GM21717 (cell line): ENCODE measurements around the gene MRPL36.
"Not testable (repeated sequence)": the region's sequence is repeated elsewhere in the genome, so short reads cannot be mapped to it uniquely, and the experiment has no call there.

Experiments used
- ATAC-seq: cut with Tn5 transposase; IDR thresholded peaks from one replicate; pipeline ENCODE4 v1.9.1; 2021; ENCODE audit warnings: mild to moderate bottlenecking, moderate library complexity; ENCODE audit not compliant: unreplicated experiment

The MRPL36 gene

DNA sequence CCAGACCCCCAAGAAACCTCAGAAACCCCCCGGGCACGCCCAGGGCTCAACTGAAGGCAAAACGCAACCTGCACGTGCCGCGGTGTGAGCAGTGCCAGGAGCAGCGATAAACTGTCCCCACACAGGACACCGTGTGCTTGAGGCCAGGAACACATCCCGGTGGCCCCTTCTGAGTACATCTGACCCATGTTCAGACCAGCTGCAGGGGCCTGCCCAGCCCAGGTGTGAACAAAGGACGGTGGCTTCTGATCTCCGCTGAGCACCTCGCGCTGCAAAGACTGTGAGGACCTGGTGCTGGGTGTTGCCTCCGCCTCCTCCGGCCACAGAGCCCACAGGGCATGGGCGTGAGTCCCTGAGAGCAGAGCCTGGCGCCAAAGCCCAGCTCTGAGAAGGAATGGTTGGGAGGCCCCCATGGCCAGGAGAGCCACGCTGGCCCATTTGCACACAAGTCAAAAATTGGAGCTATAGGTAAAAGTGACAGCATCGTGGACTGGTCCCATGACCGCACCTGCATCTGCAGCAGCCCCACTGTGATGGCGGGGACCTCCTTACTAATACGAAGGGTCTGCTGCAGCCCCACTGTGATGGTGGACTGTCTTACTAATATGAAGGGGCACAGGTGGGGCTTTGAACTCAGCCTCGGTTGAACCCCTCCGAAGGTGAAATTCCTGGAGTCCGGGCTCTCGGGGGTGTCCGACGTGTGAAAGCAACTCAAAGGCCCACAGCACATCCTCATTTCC is 33.0 kb upstream of the MRPL36 start:
- no peak for ATAC-seq

DNA sequence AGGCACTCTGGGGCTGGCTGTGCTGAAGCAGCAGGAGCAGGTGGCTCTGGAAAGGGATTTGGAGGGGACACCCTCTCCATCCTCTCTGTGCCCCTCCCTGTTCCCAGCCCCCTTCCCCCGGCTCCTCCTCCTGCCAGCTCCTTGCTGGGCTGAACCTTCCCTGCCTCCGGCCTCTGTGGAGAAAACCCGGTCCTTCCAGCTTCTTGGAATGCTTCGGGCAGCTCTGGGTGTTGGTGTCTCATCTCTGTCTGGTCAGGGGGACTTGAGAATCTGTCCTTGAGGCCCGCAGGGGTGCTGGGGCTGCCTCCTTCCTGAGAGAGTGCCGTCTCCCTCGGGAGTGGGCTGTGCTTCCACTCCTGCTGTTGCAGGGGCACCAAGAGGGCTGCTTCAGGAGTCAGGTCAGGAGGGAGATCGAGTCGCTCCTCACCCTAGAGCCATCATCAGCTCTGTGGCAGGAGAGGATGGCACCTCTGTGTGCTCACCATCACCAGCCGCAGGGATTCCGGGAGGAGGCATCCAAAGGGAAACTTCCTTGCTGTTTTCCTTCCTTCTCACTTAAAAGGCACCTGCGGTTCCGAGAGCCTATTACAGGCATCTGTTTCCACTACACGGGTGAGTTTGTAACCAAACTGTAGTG is 32.2 kb upstream of the MRPL36 start:
- no peak for ATAC-seq

DNA sequence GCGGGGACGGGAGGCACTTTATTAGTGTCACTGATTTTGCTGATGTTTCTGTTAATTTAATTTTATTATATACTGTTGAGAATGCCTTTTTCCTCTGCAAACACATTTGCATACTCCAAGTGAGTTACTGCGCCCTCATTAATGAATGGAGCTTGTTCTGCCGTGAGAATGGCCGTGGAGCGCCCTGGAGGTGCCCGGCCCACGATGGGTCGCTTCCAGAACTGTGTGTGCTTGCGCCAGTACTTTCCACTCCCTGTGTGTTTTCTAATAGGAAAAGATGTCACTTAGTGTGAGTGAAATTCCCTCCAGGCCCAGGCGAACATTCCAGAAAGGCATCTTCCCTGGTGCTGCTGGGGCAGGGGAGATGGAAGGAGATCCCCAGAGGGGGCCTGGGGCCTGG is 31.6 kb upstream of the MRPL36 start:
- no peak for ATAC-seq

DNA sequence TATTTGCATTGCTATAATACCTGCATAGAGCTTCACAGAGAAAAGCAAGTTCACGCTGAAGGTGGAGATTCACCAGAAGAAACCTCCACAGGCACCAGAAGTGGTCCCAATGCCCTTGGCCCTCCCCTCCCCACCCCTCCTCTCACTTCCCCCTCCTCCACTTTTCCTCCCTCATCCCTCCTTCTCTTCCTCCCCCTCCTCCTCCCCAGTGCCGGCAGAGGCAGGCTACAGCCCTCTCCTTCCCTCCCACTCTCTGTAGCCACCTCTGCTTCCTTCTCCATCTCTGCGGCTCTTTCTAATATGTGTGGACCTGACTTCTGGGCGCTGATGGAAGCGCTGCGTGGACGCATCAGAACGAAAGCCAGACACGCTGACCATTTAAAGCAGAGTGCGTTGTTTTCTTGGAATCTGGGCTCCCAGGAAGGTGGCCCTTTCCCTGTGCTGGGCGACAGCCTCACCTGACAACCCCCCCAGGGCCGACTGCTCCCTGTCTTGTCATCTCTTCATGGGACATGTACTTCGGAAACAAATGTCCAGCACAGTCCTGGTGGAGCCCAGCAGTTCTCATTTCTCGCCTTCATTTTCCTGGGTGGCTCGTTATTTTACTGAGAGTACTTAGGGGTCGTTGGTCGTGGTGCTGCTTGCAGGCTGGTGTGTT is 31.1 kb upstream of the MRPL36 start:
- ATAC-seq = no peak

DNA sequence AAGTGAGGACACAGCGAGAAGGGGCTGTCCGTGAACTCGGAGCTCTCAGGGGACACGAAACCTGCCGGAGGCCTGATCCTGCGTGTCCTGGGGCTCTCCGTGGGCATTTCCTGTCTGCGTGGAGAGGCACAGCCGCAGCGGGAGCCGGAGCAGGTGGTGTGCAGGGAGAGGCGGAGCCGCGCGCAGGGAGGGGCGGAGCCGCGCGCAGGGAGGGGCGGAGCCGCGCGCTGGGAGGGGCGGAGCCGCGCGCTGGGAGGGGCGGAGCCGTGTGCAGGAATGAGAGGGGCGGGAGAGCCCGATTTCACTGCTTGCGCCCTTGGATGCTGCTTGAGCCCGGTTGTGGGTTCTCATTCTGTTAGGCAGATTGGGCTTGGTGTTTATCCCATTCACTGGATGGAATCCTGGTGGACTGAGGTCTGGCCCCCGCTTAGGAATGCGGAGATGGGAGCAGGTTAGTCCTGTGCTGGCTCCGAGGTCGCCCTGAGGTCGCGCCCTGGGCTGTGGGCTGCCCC is 28.3 kb upstream of the MRPL36 start:
- ATAC-seq = no peak

DNA sequence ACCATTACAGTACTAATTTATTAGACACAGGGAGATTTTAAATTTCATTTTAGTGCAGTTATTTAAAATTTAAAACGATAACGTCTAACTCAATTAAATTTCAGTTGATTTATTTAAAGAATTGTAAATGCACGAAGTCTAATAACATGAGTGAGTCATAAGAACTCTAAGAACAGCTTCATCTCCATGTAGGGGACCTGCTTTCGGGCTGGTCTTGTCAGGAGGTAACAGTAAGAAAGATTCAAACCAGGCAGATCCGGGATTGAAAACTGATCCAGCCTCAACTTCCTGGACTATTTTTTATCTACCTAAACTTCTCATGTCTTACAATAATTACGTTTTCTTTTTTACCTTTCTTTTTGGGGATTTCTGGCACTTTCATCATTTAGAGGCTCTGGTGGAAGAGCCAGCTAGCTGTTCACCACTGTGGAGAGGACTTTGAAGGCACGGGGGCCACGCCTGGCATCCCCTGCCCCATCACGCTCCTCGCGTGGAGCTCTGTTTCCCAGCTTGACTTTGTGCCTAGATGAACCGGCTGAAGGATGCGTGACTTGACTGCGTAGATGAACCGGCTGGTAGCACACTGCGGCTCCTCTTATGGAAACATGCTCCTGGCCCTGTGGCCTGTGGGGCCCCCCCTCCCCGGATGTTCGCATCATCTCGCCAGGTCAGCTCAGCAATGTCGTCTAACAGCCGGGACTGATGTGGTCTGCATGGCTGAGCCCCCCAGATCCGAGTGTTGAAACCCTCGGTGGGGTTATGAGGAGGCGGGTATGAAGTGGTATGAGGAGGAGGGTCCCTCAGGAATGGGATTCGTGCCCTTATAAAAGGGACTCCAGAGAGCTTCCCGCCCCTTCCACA is 27.6 kb upstream of the MRPL36 start:
- ATAC-seq = no peak

DNA sequence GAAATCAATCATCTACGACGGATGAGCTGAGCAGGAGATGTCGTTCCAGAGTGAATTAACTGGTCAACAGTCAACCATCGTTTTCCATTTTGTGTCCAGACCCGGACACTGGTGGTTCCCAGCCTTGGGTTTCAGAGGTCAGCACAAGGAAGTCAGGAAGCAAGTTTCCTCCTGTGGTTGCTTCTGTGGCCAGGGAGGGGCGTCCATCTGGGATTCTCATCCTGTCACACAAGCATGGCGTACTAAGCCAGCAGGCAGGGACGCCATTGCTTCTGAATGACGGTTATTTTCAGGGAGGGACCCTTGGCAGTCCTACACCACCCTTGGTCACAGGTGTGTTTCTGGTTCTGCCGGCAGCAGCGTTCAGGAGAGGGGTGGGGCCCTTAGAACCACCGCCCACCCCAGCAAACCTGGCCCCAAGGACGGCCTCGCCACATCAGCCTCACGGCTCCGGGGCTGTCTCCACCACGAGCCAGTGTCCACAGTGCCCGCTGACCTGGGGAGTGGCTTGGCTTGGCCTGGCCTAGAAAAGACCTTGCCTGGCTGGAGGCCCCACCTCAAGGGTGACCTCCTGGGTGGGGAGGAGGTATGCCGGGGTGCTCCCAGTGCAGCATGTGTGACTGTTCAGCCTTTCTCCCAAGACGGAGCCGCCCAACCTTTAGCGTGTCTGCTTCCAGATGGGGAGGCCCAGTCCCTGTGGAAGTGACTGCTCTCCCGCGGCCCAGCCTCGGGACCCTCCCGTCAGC is 26.8 kb upstream of the MRPL36 start:
- ATAC-seq = no peak

DNA sequence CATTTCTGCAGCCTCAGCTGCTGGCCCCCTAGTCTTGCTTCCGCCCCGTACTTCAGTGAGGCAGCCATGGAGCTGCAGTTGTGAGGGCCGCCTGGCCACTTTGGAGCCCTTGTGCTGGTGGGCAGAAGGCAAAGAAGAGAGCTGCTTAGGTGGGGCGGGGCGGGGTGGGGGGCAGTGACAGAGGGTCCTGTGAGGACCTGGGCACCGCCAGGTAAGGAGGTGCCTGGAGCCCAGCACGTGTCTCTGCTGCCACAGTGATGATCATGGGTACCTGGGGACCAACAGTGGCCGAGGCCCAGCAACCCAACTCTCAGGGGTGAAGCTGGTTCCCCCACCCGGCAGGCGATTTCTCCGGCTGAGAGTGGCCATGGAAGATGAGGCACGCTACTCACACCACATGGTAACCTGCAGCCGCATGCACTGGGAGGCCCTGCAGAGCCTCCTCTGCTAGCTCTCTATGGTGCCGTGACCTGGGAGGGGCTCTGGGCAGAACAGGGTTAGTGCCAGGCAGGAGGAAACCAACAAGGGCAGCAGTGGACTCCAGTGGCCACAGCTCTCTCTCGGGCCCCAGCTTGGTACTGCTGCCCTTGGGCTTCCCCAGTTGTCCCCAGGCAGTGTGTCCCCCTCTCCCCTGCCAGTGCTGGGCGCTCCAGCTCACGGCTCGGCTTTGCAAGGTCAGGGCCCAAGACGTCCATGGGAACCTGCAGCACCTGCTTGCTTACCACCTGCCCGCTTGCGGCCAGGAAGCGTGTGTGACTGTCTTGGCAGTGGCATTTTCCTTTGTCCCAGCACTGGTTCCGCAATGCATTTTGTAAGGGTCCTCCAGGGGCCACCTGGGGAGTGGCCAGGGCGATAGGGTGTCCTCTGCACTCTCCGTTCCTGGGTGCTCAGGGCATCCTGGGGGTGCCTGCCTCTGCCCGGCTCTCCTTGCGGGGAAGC is 25.5 kb upstream of the MRPL36 start:
- no peak for ATAC-seq

DNA sequence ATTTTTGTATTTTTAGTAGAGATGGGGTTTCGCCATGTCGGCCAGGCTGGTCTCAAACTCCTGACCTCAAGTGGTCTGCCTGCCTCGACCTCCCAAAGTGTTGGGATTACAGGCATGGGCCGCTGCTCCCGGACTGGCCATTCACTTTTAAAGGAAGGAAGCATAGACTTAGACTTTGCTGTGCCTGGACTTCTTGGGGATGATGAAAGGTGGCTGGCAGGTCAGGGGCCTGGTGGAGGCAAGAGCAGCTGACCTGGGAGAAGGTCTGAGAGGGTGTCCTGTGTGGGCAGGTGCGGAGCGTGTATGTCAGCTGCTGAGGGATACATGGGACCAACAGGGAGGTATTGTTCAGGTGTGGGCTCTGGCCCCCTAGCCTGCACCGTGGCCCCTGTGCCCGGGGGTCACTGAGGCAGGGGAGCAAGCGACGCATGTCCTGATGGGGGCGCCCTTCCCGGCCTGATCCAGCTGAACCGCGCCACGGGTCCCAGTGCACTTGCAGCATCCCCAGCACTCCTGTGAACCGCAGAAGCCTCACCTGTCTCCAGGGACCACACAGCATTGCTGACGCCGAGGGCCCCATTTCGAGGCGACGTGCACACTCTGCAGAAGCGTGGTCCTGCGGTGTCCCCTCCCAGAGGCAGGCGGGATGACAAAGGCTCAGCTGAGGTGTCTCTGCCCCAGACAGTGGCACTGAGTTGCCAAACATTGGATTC is 24.6 kb upstream of the MRPL36 start:
- no peak for ATAC-seq

DNA sequence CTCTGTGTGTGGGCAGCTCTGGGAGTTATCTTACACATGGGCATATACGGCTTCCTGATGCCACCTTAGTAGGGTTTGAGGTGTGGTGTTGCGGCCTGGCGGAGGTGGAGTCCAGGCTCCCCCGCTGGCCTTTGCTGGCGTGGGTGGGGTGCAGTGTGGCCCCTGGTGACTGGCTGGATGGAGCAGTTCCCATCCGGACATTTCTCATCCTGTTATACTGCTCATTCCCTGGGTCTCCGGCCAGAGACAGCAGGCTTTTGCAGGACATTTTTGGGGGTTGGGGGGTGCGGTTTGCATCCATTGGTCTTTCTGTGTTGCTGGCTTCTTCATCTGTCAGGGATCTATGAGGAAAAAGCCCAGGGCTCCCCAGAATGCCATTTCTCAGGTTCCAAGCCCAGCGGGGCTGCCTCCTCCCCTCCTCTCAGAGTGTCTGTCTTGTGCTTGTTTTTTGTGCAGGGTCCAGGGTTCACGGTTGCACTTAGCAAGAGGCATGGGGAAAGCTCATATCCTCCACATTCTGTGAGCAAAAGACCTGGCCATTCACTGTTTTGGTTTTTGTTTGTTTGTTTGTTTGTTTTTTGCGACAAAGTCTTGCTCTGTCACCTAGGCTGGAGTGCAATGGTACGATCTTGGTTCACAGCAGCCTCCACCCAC is 23.9 kb upstream of the MRPL36 start:
- no peak for ATAC-seq

DNA sequence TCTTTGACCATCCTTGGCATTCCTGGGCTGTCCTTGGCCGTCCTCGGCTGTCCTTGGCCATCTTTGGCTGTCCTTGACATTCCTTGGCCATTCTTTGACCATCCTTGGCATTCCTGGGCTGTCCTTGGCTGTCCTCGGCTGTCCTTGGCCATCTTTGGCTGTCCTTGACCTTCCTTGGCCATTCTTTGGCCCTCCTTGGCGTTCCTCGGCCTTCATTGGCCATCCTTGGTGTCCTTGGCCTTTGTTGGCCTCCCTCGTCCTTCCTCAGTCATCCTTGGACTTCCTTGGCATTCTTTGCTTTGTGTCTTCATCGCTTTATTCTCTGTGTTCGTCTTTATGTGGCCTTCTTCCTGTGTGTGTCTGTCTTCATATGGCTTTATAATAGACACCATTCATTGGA is 22.2 kb upstream of the MRPL36 start:
- no peak for ATAC-seq

DNA sequence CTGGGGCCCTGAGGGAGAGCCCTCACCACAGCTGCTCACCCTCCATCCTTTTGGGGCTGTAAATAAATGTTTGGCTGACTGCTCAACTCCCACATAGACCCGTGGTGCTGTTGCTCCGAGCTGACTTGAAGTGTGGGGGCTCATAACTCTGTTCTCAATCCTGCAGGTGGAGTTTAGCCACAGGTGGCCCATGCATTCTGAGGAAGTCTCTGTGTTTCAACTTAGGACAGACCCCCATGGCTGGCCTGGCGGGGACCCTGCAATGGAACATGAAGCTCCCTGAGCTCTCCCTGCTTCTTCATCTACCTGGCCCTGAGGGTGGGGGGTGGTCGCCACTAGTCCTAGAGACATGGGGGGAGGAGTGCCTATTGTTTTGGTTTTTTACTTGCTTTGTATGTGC is 21.3 kb upstream of the MRPL36 start:
- no peak for ATAC-seq

DNA sequence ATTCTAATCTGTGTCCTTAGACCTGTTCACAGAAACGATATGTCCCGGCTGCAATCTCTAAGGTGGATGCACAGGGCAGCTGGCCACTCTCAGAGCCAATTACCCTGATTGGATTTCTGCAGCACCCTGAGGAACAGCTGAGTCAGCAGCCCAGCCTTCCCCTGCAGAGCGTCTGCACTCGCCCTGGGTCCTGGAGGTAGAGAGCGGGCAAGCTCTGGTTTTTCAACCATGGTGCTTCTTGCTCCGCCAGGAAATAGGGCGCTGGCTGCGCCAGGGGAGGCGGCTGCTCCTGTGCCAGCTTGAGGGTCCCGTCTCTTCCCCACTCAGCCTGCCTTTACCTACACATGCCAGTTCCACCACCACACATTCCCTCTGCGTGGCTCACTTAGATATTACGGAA is 20.7 kb upstream of the MRPL36 start:
- ATAC-seq = no peak

DNA sequence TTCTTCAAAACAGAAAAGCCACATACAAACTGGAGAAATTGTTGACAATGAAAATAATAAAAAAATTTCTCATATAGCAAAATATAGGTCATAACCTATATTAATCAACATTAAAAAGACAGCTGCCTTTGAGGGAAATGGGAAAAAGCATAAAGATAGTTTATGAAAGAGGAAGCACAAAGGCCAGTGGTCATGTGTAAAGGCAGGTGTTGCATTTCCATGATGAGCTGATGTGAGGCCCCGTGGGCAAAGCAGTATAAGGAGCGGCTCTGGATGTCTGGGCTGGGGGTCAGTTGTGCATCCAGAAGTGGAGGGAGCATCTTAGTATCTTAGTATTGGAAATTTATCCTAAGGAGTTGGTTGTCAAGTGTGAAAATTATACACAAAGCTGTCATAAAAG is 19.8 kb upstream of the MRPL36 start:
- ATAC-seq = no peak

DNA sequence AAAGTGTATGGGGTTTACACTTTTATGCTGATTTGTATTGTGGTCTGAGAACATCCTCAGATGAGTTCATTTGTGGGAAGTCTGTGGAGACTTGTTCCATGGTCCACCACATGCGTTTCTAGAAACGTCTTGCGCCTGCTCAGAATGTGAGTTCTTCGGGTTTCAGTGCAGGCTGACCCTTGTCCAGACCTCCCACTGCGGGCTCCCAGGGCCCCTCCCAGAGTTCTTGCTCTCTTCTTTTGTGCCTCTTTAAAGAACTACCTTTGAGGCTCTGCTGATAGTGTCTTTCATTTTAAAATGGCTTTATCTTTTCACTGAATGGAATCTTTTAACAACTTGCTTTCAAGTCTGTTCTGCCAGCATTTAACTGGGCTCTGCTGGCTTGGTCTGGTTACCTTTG is 19.1 kb upstream of the MRPL36 start:
- ATAC-seq = no peak

DNA sequence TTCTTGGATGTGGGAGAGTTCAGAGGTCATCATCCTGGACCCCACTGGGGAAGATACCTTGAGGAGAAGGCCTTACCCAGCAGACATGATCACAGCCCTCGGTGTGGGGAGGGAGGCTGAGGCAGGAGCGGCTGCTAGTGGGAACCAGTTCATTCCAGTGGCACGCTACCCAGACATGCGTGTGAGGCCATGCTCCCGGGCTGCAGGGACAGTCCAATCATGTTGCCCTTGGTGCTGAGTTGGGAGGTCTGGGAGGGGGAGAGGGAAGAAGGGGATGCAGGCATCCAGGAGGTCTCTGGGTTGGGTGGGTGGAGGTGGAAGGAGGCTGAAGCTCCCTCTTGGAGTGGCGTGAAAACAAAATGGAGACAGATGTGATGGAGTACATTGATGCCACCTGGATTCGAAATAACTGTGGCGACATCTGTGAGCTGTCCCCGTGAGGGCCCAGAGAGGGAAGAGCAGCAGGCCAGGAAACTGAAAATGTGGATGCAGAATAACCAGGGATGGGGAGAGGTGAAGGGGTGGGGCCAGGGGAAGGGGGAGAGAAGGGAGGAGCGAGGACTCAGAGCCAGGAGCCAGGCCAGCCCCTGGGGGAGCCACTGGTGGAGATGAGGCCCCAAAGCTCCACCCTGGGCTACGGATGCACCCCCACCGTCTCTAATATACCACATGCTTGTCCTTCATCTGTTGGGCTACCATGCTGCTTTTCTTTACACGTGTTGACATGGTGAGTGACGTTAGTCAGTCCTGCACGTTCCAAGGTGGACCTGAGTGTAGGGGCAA is 17.8 kb upstream of the MRPL36 start:
- no peak for ATAC-seq

DNA sequence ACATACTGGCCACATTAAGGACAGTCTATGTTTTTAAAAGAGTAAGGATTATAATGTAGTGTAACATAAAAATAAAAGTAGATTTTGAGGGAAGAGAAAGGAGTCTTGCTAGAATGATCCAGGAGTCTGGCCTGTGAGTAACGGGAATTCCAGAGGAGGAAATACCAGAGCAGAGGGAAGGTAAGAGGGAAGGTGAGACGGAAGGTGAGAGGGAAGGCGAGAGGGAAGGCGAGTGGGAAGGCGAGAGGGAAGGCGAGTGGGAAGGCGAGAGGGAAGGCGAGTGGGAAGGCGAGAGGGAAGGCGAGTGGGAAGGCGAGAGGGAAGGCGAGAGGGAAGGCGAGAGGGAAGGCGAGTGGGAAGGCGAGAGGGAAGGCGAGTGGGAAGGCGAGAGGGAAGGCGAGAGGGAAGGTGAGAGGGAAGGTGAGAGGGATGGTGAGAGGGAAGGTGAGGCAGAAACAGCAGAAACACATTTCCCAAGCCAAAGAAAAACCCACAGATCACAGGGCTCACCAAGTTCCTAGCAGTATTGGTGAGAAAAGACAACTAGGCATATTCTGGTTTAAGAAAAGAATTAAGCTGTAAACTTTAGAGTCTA is 17.0 kb upstream of the MRPL36 start:
- not testable (repeated sequence) for ATAC-seq
